CD4-positive, alpha-beta T cell treated with Interleukin-17A for 1 hour (primary cell): Measurements from ENCODE around the gene C5.
A peak's percentile ranks its signal among the peaks of the same experiment; 100 is the strongest.
"Not testable (repeated sequence)": the region's sequence is repeated elsewhere in the genome, so short reads cannot be mapped to it uniquely, and the experiment has no call there.

ENCODE experiments used
- DNase-seq: peaks from one replicate; pipeline ENCODE4 v3.0.0-alpha.2; 2020

Gene C5

GRCh38 chr9:120977321-120977720 lies 72.8 kb downstream of the C5 start:
- DNase-seq, result no peak

DNA sequence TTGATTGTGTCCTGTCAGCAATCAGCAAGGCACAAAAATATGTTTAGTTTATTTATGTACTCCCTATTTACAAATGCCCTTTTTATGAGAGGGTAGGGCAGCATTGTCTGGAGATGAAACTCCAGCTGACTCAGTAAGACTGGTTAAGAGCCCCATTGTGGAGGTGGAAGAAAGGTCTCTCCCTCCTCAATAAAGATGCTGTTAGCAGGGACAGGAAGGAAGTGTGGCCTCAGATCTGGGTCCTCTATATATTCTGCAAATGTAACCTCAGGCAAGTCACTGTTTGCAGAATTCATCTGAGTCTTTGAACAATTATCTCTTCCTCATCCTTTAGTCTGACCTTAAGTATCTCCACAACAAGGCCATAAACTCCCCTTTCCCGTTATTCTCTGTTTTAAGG lies 75.2 kb downstream of the C5 start:
- peak; percentile 11 for DNase-seq

DNA sequence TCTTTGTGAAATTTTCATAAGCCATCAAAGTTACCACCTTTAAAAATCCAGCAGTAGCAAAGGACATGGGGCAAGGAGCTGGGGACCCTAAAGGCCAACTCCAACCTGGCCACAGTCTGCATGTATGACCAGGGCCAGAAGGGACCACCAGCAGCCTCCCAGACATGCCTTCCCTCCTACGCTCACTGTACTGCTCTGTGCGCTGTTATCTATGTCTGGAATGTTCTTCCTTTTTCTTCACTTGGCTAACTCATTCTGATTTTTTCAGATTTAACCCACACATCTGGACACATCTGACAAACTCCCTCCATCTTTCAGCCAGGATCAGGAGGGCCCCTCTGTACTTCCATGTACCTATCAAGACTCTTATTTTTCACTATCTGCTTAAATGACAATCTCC lies 75.9 kb downstream of the C5 start:
- no peak for DNase-seq

- DNase-seq, result no peak
These were observed 78.1 kb downstream of the C5 start for GRCh38 chr9:120971938-120972337.

DNA sequence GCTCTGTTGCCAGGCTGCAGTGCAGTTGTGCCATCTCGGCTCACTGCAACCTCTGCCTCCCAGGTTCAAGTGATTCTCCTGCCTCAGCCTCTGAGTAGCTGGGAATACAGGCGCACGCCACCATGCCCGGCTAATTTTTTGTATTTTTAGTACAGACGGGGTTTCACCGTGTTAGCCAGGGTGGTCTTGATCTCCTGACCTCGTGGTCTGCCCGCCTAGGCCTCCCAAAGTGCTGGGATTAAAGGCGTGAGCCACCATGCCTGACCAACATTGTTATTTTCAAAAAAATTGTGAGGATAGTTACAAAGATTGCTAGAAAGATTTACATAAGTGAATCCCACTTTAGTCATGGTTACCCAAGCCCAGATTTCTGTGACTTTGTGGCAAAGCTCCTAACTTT lies 78.6 kb downstream of the C5 start:
- not testable (repeated sequence) for DNase-seq

- no peak for DNase-seq
These were observed 79.8 kb downstream of the C5 start for GRCh38 chr9:120970244-120970643.

GRCh38 chr9:120966013-120966369 lies 84.1 kb downstream of the C5 start:
- no peak for DNase-seq

DNA sequence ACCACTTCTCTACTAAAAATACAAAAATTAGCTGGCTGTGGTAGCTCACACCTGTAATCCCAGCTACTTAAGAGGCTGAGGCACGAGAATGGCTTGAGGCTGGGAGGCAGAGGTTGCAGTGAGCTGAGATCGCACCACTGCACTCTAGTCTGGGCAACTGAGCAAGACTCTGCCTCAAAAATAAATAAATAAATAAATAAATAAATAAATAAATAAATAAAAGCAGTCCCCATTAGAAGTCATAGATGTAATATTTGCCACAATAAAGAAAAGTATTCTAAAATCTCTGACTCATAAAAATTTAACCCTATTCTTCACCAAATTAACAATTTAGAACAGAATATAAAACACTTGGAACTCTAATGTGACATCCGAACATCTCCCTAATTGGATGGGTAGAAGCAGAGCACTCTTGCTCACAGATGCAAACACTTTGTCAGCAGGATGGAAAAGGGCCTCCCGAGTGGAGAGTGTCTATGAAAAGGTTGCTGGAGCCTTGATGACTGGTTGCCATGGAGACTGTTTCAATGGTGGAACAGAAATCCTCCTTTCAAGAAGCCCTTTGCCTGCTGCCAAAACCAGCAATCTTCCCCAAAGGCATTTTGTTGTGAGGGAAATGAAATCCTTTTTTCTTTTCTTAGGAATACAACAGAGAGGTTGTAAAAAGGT lies 84.6 kb downstream of the C5 start:
- DNase-seq, result no peak

- no peak for DNase-seq
These were observed 88.1 kb downstream of the C5 start for GRCh38 chr9:120961936-120962335.

- no peak for DNase-seq
These were observed 90.1 kb downstream of the C5 start for GRCh38 chr9:120960001-120960400.

DNA sequence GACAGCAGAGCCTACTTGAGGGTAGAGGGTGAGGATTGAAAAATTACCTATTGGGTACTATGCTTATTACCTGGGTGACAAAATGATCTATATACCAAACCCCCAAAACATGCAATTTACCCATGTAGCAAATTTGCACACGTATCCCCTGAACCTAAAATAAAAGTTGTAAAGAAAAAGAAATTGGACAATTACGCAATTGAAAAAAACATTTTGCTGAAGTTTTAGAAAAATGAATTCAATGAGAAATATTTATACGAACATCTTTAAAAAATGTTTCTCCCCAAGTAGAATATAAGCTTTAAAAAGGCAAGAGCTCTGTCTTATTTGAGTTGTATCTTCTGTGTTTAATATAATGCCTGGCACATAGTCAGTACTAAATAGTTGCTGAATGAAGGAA lies 93.2 kb downstream of the C5 start:
- no peak for DNase-seq

- no peak for DNase-seq
These were observed 98.0 kb downstream of the C5 start for GRCh38 chr9:120951960-120952618.

GRCh38 chr9:120950421-120951388 lies 99.4 kb downstream of the C5 start:
- DNase-seq, result no peak

- no peak for DNase-seq
These were observed 100.8 kb downstream of the C5 start for GRCh38 chr9:120949290-120949689.

GRCh38 chr9:120948824-120949223 lies 101.3 kb downstream of the C5 start:
- no peak for DNase-seq

- no peak for DNase-seq
These were observed 102.9 kb downstream of the C5 start for GRCh38 chr9:120947222-120947621.

GRCh38 chr9:120946259-120946658 lies 103.8 kb downstream of the C5 start:
- DNase-seq, result no peak

- no peak for DNase-seq
These were observed 105.1 kb downstream of the C5 start for GRCh38 chr9:120944948-120945347.

DNA sequence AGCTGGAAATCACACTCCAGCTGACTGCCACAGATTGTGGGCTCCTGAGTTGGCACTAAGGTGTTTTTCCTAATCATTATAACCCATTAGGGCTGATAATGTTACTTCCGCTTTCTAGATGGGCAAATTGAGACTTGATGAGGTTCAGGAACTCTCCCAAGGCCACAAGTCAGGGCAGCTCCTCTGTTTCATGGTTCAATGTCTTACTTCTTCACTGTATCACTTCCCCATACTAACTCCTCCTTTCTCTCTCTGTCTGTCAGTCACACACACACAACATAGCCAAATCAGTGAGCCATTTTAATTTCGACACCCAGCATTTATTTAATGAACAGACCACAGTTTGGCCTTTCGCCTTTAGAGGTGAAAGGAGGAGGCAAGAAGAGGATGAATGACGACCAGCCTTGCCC lies 105.6 kb downstream of the C5 start:
- no peak for DNase-seq

- no peak for DNase-seq
These were observed 107.7 kb downstream of the C5 start for GRCh38 chr9:120942186-120943001.

- no peak for DNase-seq
These were observed 108.9 kb downstream of the C5 start for GRCh38 chr9:120941046-120941770.

- no peak for DNase-seq
These were observed 109.5 kb downstream of the C5 start for GRCh38 chr9:120940573-120940972.
